GM23248 (cell line): ENCODE data around the gene SLC51B.
"Not testable (repeated sequence)": the region's sequence is repeated elsewhere in the genome, so short reads cannot be mapped to it uniquely, and the experiment has no call there.

ENCODE experiments used
- EZH2 ChIP-seq: fragments of 200-600 bp; sonication (generic); IDR thresholded peaks from 2 replicates; pipeline ENCODE4 v1.6.1; 2018; ENCODE audit warnings: antibody characterized with exemption, mild to moderate bottlenecking; ENCODE audit not compliant: insufficient read depth, poor library complexity, severe bottlenecking
- EZH2phosphoT487 ChIP-seq: fragments of 200-600 bp; sonication (generic); IDR thresholded peaks from 2 replicates; pipeline ENCODE4 v1.6.1; 2018; ENCODE audit warnings: antibody characterized with exemption, moderate library complexity, mild to moderate bottlenecking, low read depth; ENCODE audit not compliant: insufficient read depth

- TF ChIP-seq EZH2phosphoT487, EZH2: not testable (repeated sequence)
Observed at GRCh38 chr15:65011198-65011597, 34.0 kb upstream of the SLC51B start.
